SJSA1 (cell line): Measurements from ENCODE around the gene APH1B. TPM values are rescaled to one million over a fixed set of nuclear protein-coding genes. Genes with fewer than 3 reads are reported as not detected.

ENCODE experiments used
- DNase-seq, 2 experiments: peaks; one replicate each; pipeline ENCODE4 v3.0.0-alpha.2; 2015 to 2020; ENCODE audit warnings: low spot score in 2 of 2, low read depth in 1 of 2
- H3K27ac ChIP-seq: fragments of 250-450 bp; sonication (Bioruptor Pico); 2 replicates; pipeline ENCODE4 v1.5.1; 2020; ENCODE audit warnings: mild to moderate bottlenecking, moderate library complexity
- H3K27me3 ChIP-seq: fragments of 250-450 bp; sonication (Bioruptor Pico); replicated peaks from 2 replicates; pipeline ENCODE4 v1.5.1; 2020; ENCODE audit warnings: mild to moderate bottlenecking, moderate library complexity
- H3K36me3 ChIP-seq: fragments of 250-450 bp; sonication (Bioruptor Pico); 2 replicates; pipeline ENCODE4 v1.5.1; 2020; ENCODE audit warnings: mild to moderate bottlenecking
- H3K4me1 ChIP-seq: fragments of 250-450 bp; sonication (Bioruptor Pico); replicated peaks from 2 replicates; pipeline ENCODE4 v1.6.1; 2021; ENCODE audit warnings: mild to moderate bottlenecking
- H3K4me3 ChIP-seq: fragments of 250-450 bp; sonication (Bioruptor Pico); 2 replicates; pipeline ENCODE4 v1.5.1; 2020; ENCODE audit warnings: mild to moderate bottlenecking
- H3K9me3 ChIP-seq: fragments of 250-450 bp; sonication (Bioruptor Pico); replicated peaks from 2 replicates; pipeline ENCODE4 v1.5.1; 2020; ENCODE audit warnings: mild to moderate bottlenecking
- total RNA-seq: library from RNA; depleted of rRNA; stranded (reverse); fragments of >200 nt; shearing (Covaris generic); gene quantifications from 2 replicates; pipeline ENCODE4 v1.2.3, GENCODE V29; 2014

Gene APH1B
- total RNA-seq, 1 experiment from 2014 or later: 26.8 TPM

DNA sequence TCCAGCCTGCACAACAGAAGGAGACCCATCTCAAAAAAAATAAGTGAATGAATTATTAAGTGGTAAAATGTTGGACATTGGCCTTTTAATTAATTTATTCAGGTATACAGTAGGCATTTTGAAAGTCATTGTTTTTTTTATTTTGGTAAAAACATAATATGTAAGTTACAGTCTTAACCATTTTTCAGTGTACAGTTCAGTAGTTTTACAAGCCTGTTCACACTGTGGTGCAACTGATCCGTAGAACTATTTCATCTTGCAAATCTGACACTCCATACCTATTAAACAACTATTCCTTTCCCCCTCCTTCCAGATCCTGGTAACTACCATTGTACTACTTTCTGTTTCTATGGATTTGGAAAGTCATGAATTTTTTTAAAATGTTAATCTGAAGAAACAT lies 36.1 kb upstream of the APH1B start:
- Histone ChIP-seq H3K27ac (no peak overlapping the region), H3K4me3 (no peak overlapping the region), H3K4me1 (peaks cover 25% of the 10 kb centered on the region), H3K36me3 (peaks cover 24% of the 10 kb centered on the region), H3K27me3 (no peaks in the 10 kb centered on the region), H3K9me3 (no peaks in the 10 kb centered on the region; the same call in 1 of the 2 replicates)
- DNase-seq: no peak

DNA sequence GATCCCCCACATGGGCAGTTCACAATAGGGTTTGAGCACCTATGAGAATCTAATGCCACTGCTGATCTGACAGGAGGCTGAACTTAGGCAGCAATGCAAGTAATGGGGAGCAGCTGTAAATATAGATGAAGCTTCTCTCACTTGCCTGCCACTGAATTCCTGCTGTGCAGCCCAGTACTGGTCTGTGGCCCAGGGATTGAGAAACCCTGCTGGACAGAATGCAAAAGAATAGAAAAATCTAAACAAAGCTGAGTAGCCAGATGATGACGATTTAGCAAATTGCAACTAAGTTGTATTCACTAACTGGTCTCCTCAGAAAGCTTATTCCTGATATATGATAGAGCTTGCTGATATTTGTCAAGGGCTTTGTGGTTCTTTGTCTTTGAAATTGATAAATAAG lies 34.3 kb upstream of the APH1B start:
- H3K9me3 ChIP-seq: no peaks in the 10 kb centered on the region; the same call in 1 of the 2 replicates
- DNase-seq: no peak
- H3K4me1 ChIP-seq: peaks cover 15% of the 10 kb centered on the region
- H3K4me3 ChIP-seq: no peak overlapping the region
- no peaks in the 10 kb centered on the region for H3K27me3 ChIP-seq
- H3K27ac ChIP-seq: no peak overlapping the region
- H3K36me3 ChIP-seq: peaks cover 36% of the 10 kb centered on the region

DNA sequence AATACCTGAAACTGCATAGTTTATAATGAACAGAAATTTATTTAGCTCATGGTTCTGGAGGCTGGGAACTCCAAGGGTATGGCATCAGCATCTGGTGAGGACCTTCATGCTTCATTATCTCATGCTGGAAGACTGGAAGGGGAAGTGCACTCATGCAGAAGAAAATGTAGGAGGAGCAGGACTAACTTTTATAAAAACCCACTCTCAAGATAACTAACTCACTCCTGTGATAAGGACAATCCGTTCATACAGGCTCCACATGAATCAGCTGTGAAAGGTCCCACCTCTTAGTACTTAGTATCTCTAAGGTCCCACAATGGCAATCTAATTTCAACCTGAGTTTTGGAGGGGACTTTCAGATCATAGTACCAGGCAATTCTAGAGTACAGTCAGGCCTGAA lies 33.6 kb upstream of the APH1B start:
- Histone ChIP-seq H3K36me3 (peaks cover 36% of the 10 kb centered on the region), H3K4me1 (peaks cover 12% of the 10 kb centered on the region), H3K9me3 (no peaks in the 10 kb centered on the region; the same call in 1 of the 2 replicates), H3K27ac (no peak overlapping the region), H3K4me3 (no peak overlapping the region), H3K27me3 (no peaks in the 10 kb centered on the region)
- DNase-seq: no peak

DNA sequence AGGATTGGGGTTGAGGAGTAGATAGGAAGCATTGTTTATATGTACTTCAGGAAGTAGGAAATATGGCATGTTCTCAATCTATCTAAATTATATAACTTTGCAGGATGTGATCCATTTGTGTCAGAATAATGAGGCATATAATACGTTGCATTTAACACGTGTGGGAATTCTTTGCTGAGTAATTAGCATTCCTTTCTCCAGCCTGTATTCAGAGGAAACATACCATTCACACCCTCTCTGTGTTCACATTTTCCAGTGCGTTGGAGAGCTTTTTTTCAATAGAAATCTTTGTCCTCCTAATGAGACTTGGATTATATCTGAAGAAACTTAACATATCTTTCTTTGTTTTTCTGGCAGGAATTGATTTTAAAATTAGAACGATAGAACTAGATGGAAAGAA lies 33.0 kb upstream of the APH1B start:
- no peak for DNase-seq
- peaks cover 16% of the 10 kb centered on the region for H3K4me1 ChIP-seq
- H3K9me3 ChIP-seq: no peaks in the 10 kb centered on the region; the same call in 1 of the 2 replicates
- no peaks in the 10 kb centered on the region for H3K27me3 ChIP-seq
- H3K4me3 ChIP-seq: no peak overlapping the region
- no peak overlapping the region for H3K27ac ChIP-seq
- peaks cover 36% of the 10 kb centered on the region for H3K36me3 ChIP-seq

DNA sequence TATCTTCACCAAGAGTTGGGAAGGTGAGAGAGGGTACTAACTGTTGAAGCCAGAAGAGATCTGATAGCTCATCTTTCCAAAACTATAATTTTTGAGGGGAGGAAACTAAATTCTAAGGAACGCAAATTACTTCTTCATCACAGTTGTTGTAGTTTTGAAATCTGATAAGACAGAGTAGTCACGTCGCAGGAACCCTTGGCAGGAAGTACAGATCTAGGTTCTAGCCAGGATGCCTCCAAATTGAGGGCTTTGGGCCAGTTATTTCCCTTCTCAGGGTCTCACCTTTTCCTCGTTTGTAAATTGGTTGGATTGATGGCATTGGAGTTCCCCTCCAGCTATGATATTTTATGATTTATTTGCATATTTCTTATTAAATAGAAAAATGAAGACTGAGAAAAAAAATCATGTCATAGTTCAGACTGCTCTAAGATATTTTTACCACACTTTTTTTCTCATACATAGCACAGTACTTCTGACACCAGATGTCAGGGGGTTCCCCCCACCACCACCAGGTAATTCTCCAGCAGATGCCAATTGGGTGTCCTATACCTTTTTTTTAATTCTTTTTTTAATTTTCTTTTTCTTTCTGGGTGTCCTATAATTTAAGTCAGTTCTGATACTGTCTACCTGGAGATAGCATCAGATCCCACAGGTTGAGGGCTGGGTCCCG lies 32.3 kb upstream of the APH1B start:
- no peaks in the 10 kb centered on the region for H3K27me3 ChIP-seq
- no peak overlapping the region for H3K4me3 ChIP-seq
- H3K36me3 ChIP-seq: peaks cover 36% of the 10 kb centered on the region
- no peak for DNase-seq
- H3K9me3 ChIP-seq: no peaks in the 10 kb centered on the region; the same call in 1 of the 2 replicates
- peaks cover 23% of the 10 kb centered on the region for H3K4me1 ChIP-seq
- no peak overlapping the region for H3K27ac ChIP-seq

DNA sequence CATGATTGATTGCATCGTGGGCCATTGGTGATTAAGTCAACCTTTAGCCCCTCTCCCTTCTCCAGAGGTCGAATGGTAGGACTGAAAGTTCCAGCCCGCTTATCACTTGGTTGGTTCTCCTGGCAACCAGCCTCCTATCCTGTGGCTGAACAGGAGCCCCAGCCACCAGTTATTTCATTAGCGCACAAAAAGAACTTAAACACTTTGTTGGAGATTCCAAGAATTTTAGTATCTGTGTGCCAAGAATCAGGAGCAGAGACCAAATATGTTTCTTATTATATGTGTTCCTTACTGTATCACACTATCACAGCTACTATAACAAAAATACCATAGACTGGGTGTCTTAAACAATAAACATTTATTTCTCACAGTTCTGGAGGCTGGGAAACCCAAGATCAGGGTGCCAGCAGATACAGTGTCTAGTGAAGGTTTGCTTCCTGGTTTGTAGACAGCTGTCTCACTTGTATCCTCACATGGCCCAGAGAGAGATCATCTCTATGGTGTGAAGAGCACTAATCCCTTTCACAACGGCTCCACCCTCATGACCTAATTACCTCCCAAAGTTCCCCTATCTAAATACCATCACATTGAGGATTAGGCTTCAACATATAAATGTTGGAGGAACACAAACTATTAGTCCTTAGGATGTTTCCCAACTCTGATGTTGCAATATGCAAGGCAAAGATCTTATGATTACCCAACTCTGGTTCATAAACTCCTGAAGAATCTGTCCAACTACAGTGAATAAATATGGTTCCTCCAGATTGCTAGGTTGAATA lies 30.5 kb upstream of the APH1B start:
- H3K4me3 ChIP-seq: no peak overlapping the region
- no peaks in the 10 kb centered on the region for H3K27me3 ChIP-seq
- peaks cover 41% of the 10 kb centered on the region for H3K4me1 ChIP-seq
- peaks cover 48% of the 10 kb centered on the region for H3K36me3 ChIP-seq
- H3K9me3 ChIP-seq: no peaks in the 10 kb centered on the region; the same call in 1 of the 2 replicates
- no peak overlapping the region for H3K27ac ChIP-seq
- no peak for DNase-seq

DNA sequence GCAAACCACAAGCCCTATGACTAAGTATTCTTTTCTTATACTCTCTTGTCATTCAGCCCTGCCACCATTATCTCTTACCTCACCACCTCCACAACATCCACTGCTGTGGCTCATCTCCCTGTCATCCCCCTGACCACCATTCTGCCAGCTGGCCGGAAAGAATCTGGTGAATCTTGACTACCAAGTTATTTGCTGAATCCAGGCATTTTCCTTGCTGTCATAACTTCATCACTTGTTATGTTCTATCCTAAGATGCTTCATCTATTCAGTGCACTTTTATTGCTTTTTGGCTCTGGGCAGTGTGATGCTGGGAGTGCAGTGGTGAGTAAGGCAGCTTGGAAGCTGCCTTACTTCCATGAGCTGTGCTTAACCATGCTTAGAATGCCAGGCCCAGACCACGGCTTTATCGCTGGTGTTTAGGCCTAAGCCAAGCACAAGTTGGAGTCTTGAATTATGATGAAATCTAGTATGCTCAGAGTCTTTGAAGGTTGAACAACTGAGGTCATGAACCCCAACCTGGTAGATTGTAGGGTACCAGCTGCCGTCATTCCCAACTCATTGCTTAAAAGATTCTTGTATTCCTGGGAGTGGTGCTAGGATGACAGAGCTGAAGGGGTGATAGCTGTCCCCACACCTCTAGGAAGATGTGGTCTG lies 27.0 kb upstream of the APH1B start:
- DNase-seq: peak; percentile 86 to 92
- Histone ChIP-seq H3K27me3 (no peaks in the 10 kb centered on the region), H3K36me3 (peaks cover 51% of the 10 kb centered on the region), H3K4me1 (peaks cover 31% of the 10 kb centered on the region), H3K27ac (peak overlapping the region; percentile 61), H3K9me3 (no peaks in the 10 kb centered on the region), H3K4me3 (no peak overlapping the region)

DNA sequence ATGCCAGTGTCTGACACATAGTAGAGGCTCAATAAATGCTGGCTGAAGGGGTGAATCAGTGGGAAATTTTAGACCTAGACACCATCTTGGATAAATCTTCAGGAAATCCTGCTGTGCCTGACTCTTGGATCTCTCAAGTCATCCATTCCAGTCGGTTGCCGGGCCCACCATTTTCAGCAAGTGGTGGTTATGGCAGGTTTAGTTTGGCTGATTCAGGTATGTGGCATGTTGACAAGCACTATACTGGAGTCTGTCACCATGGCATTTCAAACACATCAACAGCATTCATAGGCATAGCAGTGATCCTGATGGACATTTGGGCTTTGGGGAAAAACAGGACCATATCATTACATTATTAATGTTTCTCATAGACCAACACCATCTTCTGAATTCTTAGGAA lies 25.7 kb upstream of the APH1B start:
- Histone ChIP-seq H3K27me3 (no peaks in the 10 kb centered on the region), H3K4me1 (peaks cover 40% of the 10 kb centered on the region), H3K36me3 (peaks cover 39% of the 10 kb centered on the region), H3K9me3 (no peaks in the 10 kb centered on the region), H3K4me3 (no peak overlapping the region), H3K27ac (peak overlapping the region; percentile 61; the same call in 1 of the 2 replicates)
- no peak for DNase-seq

DNA sequence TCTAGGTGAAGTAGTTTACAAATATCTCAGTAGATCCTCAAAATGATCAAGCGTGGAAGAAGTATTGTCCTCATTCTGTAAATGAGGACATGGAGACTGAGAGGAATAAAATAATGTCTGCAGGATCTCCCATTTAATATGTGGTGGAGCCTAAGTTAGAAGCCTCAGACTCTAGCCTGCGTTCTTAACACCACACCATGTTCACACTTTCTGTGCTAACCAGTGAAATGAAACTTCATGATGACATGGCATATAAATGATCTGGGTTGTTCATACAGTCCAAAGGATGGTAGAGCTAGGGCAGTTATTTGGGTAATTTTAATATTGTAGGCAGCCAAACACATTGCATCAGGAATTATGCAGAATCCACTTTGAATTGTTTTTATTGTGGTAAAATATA lies 25.1 kb upstream of the APH1B start:
- no peaks in the 10 kb centered on the region for H3K9me3 ChIP-seq
- no peak for DNase-seq
- H3K4me3 ChIP-seq: no peak overlapping the region
- H3K4me1 ChIP-seq: peaks cover 45% of the 10 kb centered on the region
- no peaks in the 10 kb centered on the region for H3K27me3 ChIP-seq
- H3K27ac ChIP-seq: no peak overlapping the region
- H3K36me3 ChIP-seq: peaks cover 33% of the 10 kb centered on the region

DNA sequence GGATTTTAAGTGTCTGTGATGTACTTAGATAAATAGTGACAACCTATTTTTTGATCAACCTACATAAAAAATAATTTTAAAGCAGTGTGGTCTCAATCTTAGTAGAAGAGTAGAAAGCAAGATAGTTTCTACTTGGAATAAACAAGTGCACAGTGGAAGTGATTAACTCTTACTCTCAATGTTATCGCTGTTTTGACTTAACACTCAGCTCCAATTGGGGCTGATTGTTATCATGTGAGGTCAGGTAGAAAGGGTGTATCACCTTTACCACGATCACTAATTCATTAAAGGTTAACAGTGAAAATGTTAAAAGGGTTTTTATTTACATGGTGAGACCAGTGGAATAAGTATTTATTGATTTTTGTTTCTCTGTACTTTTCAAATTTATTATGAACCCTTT lies 22.4 kb upstream of the APH1B start:
- Histone ChIP-seq H3K4me3 (no peak overlapping the region), H3K27ac (no peak overlapping the region), H3K4me1 (peaks cover 35% of the 10 kb centered on the region), H3K27me3 (no peaks in the 10 kb centered on the region), H3K36me3 (peaks cover 41% of the 10 kb centered on the region), H3K9me3 (no peaks in the 10 kb centered on the region)
- DNase-seq: no peak

DNA sequence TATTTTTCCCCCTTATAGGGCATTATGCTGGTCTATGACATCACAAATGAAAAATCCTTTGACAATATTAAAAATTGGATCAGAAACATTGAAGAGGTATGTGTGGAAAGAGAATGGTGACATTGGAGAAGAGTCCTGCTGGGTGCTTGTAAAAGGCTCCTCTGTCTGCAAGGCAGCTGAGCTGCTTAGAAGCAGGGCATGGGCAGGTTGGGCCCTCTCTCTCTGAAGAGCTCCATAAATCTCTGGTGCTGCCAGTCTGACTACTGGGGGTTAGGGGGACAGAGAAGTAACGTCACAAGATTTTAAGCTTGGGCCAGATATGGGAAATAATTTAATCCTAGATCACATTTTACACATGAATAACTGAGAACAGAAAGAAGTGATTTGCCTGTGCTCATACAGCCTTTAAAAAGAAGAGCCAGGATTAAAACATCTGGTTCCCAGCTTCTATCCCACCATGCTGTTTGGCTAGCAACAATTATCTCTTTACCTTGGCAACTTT lies 21.9 kb upstream of the APH1B start:
- H3K4me1 ChIP-seq: peaks cover 29% of the 10 kb centered on the region
- no peaks in the 10 kb centered on the region for H3K27me3 ChIP-seq
- no peak for DNase-seq
- H3K4me3 ChIP-seq: no peak overlapping the region
- no peak overlapping the region for H3K27ac ChIP-seq
- peaks cover 47% of the 10 kb centered on the region for H3K36me3 ChIP-seq
- H3K9me3 ChIP-seq: no peaks in the 10 kb centered on the region

DNA sequence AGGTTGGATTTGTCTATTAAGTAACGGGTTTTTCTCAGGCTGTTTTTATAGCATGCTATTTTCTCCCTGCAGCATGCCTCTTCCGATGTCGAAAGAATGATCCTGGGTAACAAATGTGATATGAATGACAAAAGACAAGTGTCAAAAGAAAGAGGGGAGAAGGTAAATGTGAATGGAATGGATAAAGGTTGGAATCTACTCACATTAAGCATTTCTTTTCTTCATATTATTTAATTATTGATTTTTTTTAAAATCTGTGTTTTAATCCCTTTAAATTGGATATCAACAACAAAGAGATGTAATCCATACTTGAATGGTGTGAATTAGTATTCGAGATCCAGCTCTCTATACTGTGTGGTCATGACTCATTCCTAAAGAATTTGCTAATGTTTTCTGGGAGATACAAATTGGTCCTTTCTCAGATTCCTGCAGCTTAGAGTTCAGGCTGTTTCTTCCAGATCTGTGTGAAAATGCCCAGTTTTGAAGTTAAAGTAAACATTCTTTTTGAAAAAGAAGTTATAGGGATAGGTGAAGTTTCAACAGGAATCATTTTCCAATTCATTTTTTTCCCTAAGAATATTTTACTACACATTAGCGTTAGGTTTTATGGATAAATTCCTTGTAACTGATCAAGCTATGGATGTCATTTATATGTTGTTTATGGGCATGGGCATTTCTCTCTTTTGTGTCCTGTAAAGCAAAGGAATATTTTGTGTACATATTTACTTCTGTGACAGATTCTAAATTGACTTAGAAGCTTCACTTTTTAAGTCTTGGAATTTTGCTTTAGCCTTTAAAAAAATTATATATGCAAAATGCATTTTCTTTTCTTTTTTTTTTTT lies 20.8 kb upstream of the APH1B start:
- Histone ChIP-seq H3K4me3 (no peak overlapping the region), H3K4me1 (peaks cover 18% of the 10 kb centered on the region), H3K36me3 (peaks cover 48% of the 10 kb centered on the region), H3K27ac (peak overlapping the region; percentile 69), H3K27me3 (no peaks in the 10 kb centered on the region), H3K9me3 (no peaks in the 10 kb centered on the region)
- peak in 1 of 2 experiments; percentile 80 for DNase-seq

DNA sequence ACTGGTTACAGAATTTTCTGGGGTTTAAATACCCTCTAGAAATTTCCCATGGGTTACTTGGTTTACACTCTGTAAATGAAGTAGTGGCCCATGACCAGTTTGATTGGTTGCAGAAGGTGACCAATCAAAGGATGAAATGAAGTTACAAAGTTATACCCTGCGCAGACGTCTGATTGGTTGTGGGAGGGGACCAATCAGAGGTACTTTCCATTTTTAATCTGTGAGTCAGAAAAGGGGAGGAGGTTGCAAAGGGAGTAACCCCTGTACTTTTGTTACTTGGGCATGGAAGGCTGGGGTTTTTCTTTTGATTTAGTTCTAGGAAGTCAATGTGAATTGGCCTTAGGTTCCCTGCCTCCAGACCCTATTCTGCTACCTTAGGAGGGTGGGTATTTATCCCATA lies 18.7 kb upstream of the APH1B start:
- H3K4me3 ChIP-seq: no peak overlapping the region
- peaks cover 48% of the 10 kb centered on the region for H3K36me3 ChIP-seq
- H3K27ac ChIP-seq: no peak overlapping the region
- H3K27me3 ChIP-seq: no peaks in the 10 kb centered on the region
- peaks cover 15% of the 10 kb centered on the region for H3K4me1 ChIP-seq
- H3K9me3 ChIP-seq: no peaks in the 10 kb centered on the region
- no peak for DNase-seq
